HepG2 (cell line): ENCODE data around the gene IL3. TPM values are rescaled to one million over a fixed set of nuclear protein-coding genes. Genes with fewer than 3 reads are reported as not detected.

Experiments
- ATAC-seq: fragments of 200-7000 bp; cut with Tn5 transposase; 3 replicates; pipeline ENCODE4 v1.9.1; 2020; ENCODE audit warnings: mild to moderate bottlenecking, moderate library complexity
- BruUV-seq: library from RNA; stranded (reverse); fragments of 400-500 nt; replicated peaks from 2 replicates; lab custom pipeline; 2021; lab: Mats Ljungman, UMichigan
- CTCF ChIA-PET: fragments of 300-600 bp; formaldehyde crosslinking; extraction: SDS; loops from one replicate; lab custom pipeline; 2021; ENCODE audit warnings: low total read pairs, inconsistent platforms, low intra/inter-chr PET ratio; lab: Yijun Ruan, JAX
- POLR2A ChIA-PET: fragments of 350-600 bp; sonication (Branson Sonifier 250); formaldehyde crosslinking; loops from one replicate; lab custom pipeline; 2020; ENCODE audit warnings: antibody characterized with exemption, inconsistent platforms; lab: Yijun Ruan, JAX
- DNase-seq: peaks from one replicate; pipeline ENCODE4 v3.0.0-alpha.2; 2015; ENCODE audit warnings: low spot score
- FAIRE-seq: peaks from 3 replicates; lab custom pipeline; 2011; peaks lifted over from hg19 to GRCh38; lab: Jason Lieb, UNC
- H2AFZ ChIP-seq: one replicate; pipeline ENCODE4 v1.6.1; 2011; ENCODE audit warnings: low read length, inconsistent platforms
- H3K27ac ChIP-seq: fragments of 300-600 bp; 3 replicates; pipeline ENCODE4 v1.8.0; 2011; ENCODE audit warnings: mixed run types, mild to moderate bottlenecking, mixed read lengths, low read length, inconsistent platforms; ENCODE audit not compliant: insufficient read depth; ENCODE audit errors: extremely low read length
- H3K27me3 ChIP-seq, 2 experiments: fragments of 200-600 bp in 1 of 2; 2 replicates in 1 of 2; 3 replicates in 1 of 2; pipeline versions ENCODE4 v1.6.0 to v1.8.0; 2011; ENCODE audit warnings: low read length in 2 of 2, mild to moderate bottlenecking in 2 of 2, moderate library complexity in 2 of 2, inconsistent platforms in 1 of 2; ENCODE audit not compliant: insufficient read depth in 2 of 2, control insufficient read depth in 1 of 2
- H3K36me3 ChIP-seq, 2 experiments: fragments of 200-600 bp in 1 of 2; replicated peaks in 1 of 2; 2 replicates in 1 of 2; 3 replicates in 1 of 2; pipeline versions ENCODE4 v1.5.1 to v1.8.0; 2011; ENCODE audit warnings: low read length in 2 of 2, inconsistent platforms in 1 of 2; ENCODE audit not compliant: insufficient read depth in 2 of 2, control insufficient read depth in 1 of 2
- H3K4me1 ChIP-seq: 2 replicates; pipeline ENCODE4 v1.5.1; 2012; ENCODE audit warnings: low read length, inconsistent platforms; ENCODE audit not compliant: insufficient read depth
- H3K4me2 ChIP-seq: 2 replicates; pipeline ENCODE4 v1.6.0; 2011; ENCODE audit warnings: low read depth, low read length, inconsistent platforms
- H3K4me3 ChIP-seq, 3 experiments: fragments of 200-600 bp in 1 of 3; sonication (generic), shearing (Covaris generic) in 1 of 3; replicated peaks in 1 of 3; 2 replicates each; pipeline ENCODE4 v1.5.1; 2011 to 2016; ENCODE audit warnings: low read length in 3 of 3, inconsistent platforms in 2 of 3, low read depth in 2 of 3, mild to moderate bottlenecking in 2 of 3, control low read depth in 1 of 3, mixed read lengths in 1 of 3; ENCODE audit not compliant: insufficient read depth in 1 of 3
- H3K79me2 ChIP-seq: one replicate; pipeline ENCODE4 v1.6.1; 2011; ENCODE audit warnings: low read length, inconsistent platforms; ENCODE audit not compliant: insufficient read depth
- H3K9ac ChIP-seq: 2 replicates; pipeline ENCODE4 v1.6.0; 2011; ENCODE audit warnings: mild to moderate bottlenecking, low read depth, low read length, inconsistent platforms; ENCODE audit not compliant: insufficient read depth
- H3K9me3 ChIP-seq: 2 replicates; pipeline ENCODE4 v1.5.1; 2012; ENCODE audit warnings: mild to moderate bottlenecking, low read length
- H4K20me1 ChIP-seq: 2 replicates; pipeline ENCODE4 v1.6.0; 2011; ENCODE audit warnings: inconsistent platforms, mild to moderate bottlenecking, low read length, moderate library complexity; ENCODE audit not compliant: insufficient read depth
- ARNT ChIP-seq: fragments of 450-650 bp; IDR thresholded peaks from 2 replicates; pipeline ENCODE4 v1.6.1; 2017
- CEBPB ChIP-seq: IDR thresholded peaks from 2 replicates; pipeline ENCODE4 v1.6.1; 2011; ENCODE audit warnings: low read depth, low read length, improper control_type of control experiment, borderline replicate concordance
- DPF2 ChIP-seq: sonication (generic); formaldehyde crosslinking; IDR thresholded peaks from 2 replicates; pipeline ENCODE4 v1.4.0; 2020; ENCODE audit warnings: mild to moderate bottlenecking, low read depth, missing genetic modification reagents, borderline replicate concordance
- HHEX ChIP-seq: IDR thresholded peaks from 2 replicates; pipeline ENCODE4 v1.6.1; 2016; ENCODE audit warnings: control low read depth
- KLF15 ChIP-seq: sonication (generic); formaldehyde crosslinking; IDR thresholded peaks from 2 replicates; pipeline ENCODE4 v1.8.1; 2023; ENCODE audit warnings: borderline replicate concordance, mild to moderate bottlenecking, inconsistent platforms, missing genetic modification reagents, mixed read lengths
- ZBTB1 ChIP-seq: sonication (generic); formaldehyde crosslinking; IDR thresholded peaks from 2 replicates; pipeline ENCODE4 v1.4.0; 2020; ENCODE audit warnings: missing genetic modification reagents, borderline replicate concordance
- ZBTB26 ChIP-seq: IDR thresholded peaks from 2 replicates; pipeline ENCODE4 v1.6.1; 2016; ENCODE audit warnings: missing compliant biosample characterization, missing genetic modification reagents, borderline replicate concordance
- ZBTB39 ChIP-seq: sonication (generic); formaldehyde crosslinking; IDR thresholded peaks from 2 replicates; pipeline ENCODE4 v1.5.0; 2020; ENCODE audit warnings: missing genetic modification reagents
- ZNF17 ChIP-seq: sonication (generic); formaldehyde crosslinking; IDR thresholded peaks from 2 replicates; pipeline ENCODE4 v1.5.0; 2020; ENCODE audit warnings: mild to moderate bottlenecking, missing genetic modification reagents
- ZNF256 ChIP-seq: sonication (generic); formaldehyde crosslinking; conservative IDR thresholded peaks from 2 replicates; pipeline ENCODE4 v1.4.0; 2020; ENCODE audit warnings: missing genetic modification reagents
- ZNF30 ChIP-seq: sonication (generic); formaldehyde crosslinking; IDR thresholded peaks from 2 replicates; pipeline ENCODE4 v1.5.0; 2020; ENCODE audit warnings: mild to moderate bottlenecking, missing genetic modification reagents
- ZNF605 ChIP-seq: sonication (generic); formaldehyde crosslinking; IDR thresholded peaks from 2 replicates; pipeline ENCODE4 v1.8.0; 2022; ENCODE audit warnings: mild to moderate bottlenecking, missing genetic modification reagents
- ZNF672 ChIP-seq: sonication (generic); formaldehyde crosslinking; IDR thresholded peaks from 2 replicates; pipeline ENCODE4 v1.8.1; 2022; ENCODE audit warnings: missing genetic modification reagents
- ZNF784 ChIP-seq: sonication (generic); formaldehyde crosslinking; IDR thresholded peaks from 2 replicates; pipeline ENCODE4 v1.5.1; 2020; ENCODE audit warnings: missing genetic modification reagents, mild to moderate bottlenecking, borderline replicate concordance
- WGBS: methylation state at CpG from one replicate; pipeline ENCODE4 v1.1.6; 2017; ENCODE audit warnings: low lambda C conversion rate; 5-methylcytosine and 5-hydroxymethylcytosine counted together
- in situ Hi-C: cut with HindIII; loops from 2 replicates; pipeline ENCODE4 v1.10.0; 2017; ENCODE audit warnings: low pct_unique_long_range_greater_than_20kb; ENCODE audit not compliant: extremely low pct_ligation_motif_present
- intact Hi-C: fragments of 100-400 bp; cut with micrococcal nuclease; formaldehyde crosslinking; loops from one replicate; pipeline ENCODE4 v1.10.0; 2022; ENCODE audit not compliant: unreplicated experiment
- polyA plus RNA-seq, 8 experiments: library from polyadenylated mRNA; depleted of rRNA in 3 of 8; stranded (reverse) in 7 of 8; unstranded in 1 of 8; fragments of >200 nt; fragmentation: Illumina TruSeq in 4 of 8; extraction: Trizol in 4 of 8; gene quantifications; 2 replicates each; pipeline versions ENCODE4 v1.2.1 to v1.2.3, GENCODE V29; 2011 to 2016; ENCODE audit warnings: low read depth in 4 of 8, missing spikeins in 1 of 8, mixed read lengths in 1 of 8; ENCODE audit not compliant: insufficient read depth in 1 of 8
- total RNA-seq, 5 experiments: library from RNA; depleted of rRNA; stranded (reverse); fragments of >200 nt; fragmentation: Illumina TruSeq; extraction: Trizol; gene quantifications; 2 replicates each; pipeline ENCODE4 v1.2.3, GENCODE V29; 2016; ENCODE audit warnings: low read depth in 1 of 5

IL3 gene
- total and polyA plus RNA-seq, 2 of the 13 experiments (the other 11 are each of a cell fraction or from before 2014, with no cell fraction given) = not detected

- Histone ChIP-seq H3K27me3 (peaks cover 2 to 28% of the 10 kb centered on the region in 2 experiments; a peak in 2 of 5 replicates), H2AFZ (no peak overlapping the region), H3K9me3 (no peaks in the 10 kb centered on the region), H4K20me1 (no peaks in the 10 kb centered on the region), H3K27ac (no peak overlapping the region), H3K36me3 (no peaks in the 10 kb centered on the region), H3K9ac (no peak overlapping the region), H3K4me3 (no peak overlapping the region), H3K79me2 (no peaks in the 10 kb centered on the region), H3K4me1 (peaks cover 6% of the 10 kb centered on the region), H3K4me2 (no peak overlapping the region)
- no peak for FAIRE-seq
- in situ Hi-C loops = no loop called here
- CTCF ChIA-PET = no interaction called here
- no TSS peak for BruUV-seq
- no peak for ATAC-seq
- intact Hi-C loops = no loop called here
- POLR2A ChIA-PET = no interaction called here
- no peak for DNase-seq
- 0% methylated on average over 1 of the region's 1 CpG for WGBS
- TF ChIP-seq CEBPB = peak; percentile 9; the same call in 1 of the 2 replicates
- TF ChIP-seq KLF15 = no peak
- no peak for TF ChIP-seq ZNF256 (CRISPR knock-in tag)
- no peak for TF ChIP-seq ZNF672 (CRISPR knock-in tag)
- TF ChIP-seq ZBTB26 = no peak
These were observed 28.9 kb downstream of the IL3 start for GRCh38 chr5:132089363-132089762.

- DNase-seq (no peak), FAIRE-seq (no peak)
- POLR2A ChIA-PET = no interaction called here
- no peak for TF ChIP-seq DPF2 (CRISPR knock-in tag)
- TF ChIP-seq ZNF17 (CRISPR knock-in tag) = no peak
- no peak for TF ChIP-seq ZBTB1 (CRISPR knock-in tag)
- no peak for TF ChIP-seq HHEX (CRISPR knock-in tag)
- no peak for TF ChIP-seq ZNF30
- TF ChIP-seq ARNT = no peak
- no peak for TF ChIP-seq ZBTB39 (CRISPR knock-in tag)
- no peak for TF ChIP-seq ZNF605
- no peak for TF ChIP-seq ZNF784 (CRISPR knock-in tag)
These were observed 29.7 kb downstream of the IL3 start for GRCh38 chr5:132090107-132090506.

More at GRCh38 chr5:132090107-132090506, 29.7 kb downstream of the IL3 start:
- in situ Hi-C loops (no loop called here), intact Hi-C loops (no loop called here)
- ATAC-seq = no peak
- H3K27me3 ChIP-seq = peaks cover 2 to 28% of the 10 kb centered on the region in 2 experiments; a peak in 2 of 5 replicates
- no peak overlapping the region for H2AFZ ChIP-seq
- no peak overlapping the region for H3K9ac ChIP-seq
- H3K36me3 ChIP-seq = no peaks in the 10 kb centered on the region
- H3K4me2 ChIP-seq = no peak overlapping the region
- BruUV-seq = no TSS peak
- H3K27ac ChIP-seq = no peak overlapping the region
- H3K9me3 ChIP-seq = no peaks in the 10 kb centered on the region
- H4K20me1 ChIP-seq = no peaks in the 10 kb centered on the region
- CTCF ChIA-PET = no interaction called here
- H3K4me1 ChIP-seq = peaks cover 12% of the 10 kb centered on the region
- H3K4me3 ChIP-seq = no peak overlapping the region
- no peaks in the 10 kb centered on the region for H3K79me2 ChIP-seq
